Left lung (tissue), 10 donors: ENCODE data around the gene L3MBTL3. TPM values are rescaled to one million over a fixed set of nuclear protein-coding genes. Genes with fewer than 3 reads are reported as not detected.
"Not testable (repeated sequence)": the region's sequence is repeated elsewhere in the genome, so short reads cannot be mapped to it uniquely, and the experiment has no call there.

Source experiments
- ATAC-seq: fragments of 200-7000 bp; cut with Tn5 transposase; one replicate; pipeline ENCODE4 v1.9.1; 2020; ENCODE audit warnings: moderate library complexity
- DNase-seq, 4 donors: peaks; one replicate each; pipeline ENCODE4 v3.0.0-alpha.2; 2013 to 2020
- H3K27ac ChIP-seq, 2 donors: fragments of 200-600 bp; sonication (generic) in 1 of 2; one replicate each; pipeline versions ENCODE4 v1.5.0 to v1.8.0; 2020 to 2021
- H3K27me3 ChIP-seq, 2 donors: fragments of 200-600 bp; sonication (generic) in 1 of 2; one replicate each; pipeline versions ENCODE4 v1.5.0 to v1.8.0; 2020 to 2021
- H3K36me3 ChIP-seq, 2 donors: fragments of 200-600 bp; sonication (generic) in 1 of 2; one replicate each; pipeline versions ENCODE4 v1.5.0 to v1.8.0; 2020 to 2021
- H3K4me1 ChIP-seq, 2 donors: fragments of 200-600 bp; one replicate each; pipeline ENCODE4 v1.8.0; 2021
- H3K4me3 ChIP-seq, 2 donors: fragments of 200-600 bp; sonication (generic) in 1 of 2; one replicate each; pipeline versions ENCODE4 v1.5.0 to v1.8.0; 2020 to 2021; ENCODE audit warnings: mild to moderate bottlenecking in 1 of 2
- H3K9me3 ChIP-seq, 2 donors: fragments of 200-600 bp; sonication (generic) in 1 of 2; one replicate each; pipeline versions ENCODE4 v1.5.0 to v1.8.0; 2020 to 2021
- intact Hi-C, 2 donors: fragments of 100-400 bp; cut with DNase I; formaldehyde crosslinking; loops; one replicate each; pipeline versions ENCODE4 v1.11.2 to v1.14.2; 2022
- polyA plus RNA-seq, 6 donors: library from polyadenylated mRNA; unstranded; fragments of 120-200 nt; gene quantifications; one replicate each; pipeline ENCODE4 v1.2.1, GENCODE V29; 2013; ENCODE audit not compliant: insufficient read length in 6 of 6
- total RNA-seq, 2 donors: library from RNA; stranded (reverse); fragmentation: NEBNext Ultra II Directional; extraction: Animal tissue kit (Norgen Biotek cat#: 25700); gene quantifications; one replicate each; pipeline ENCODE4 v1.2.1, GENCODE V29; 2021
- TF ChIP-seq, protein P1 (sequence below), 2 donors: fragments of 200-600 bp; sonication (generic) in 1 of 2; IDR thresholded peaks; one replicate each; pipeline versions ENCODE4 v1.5.0 to v1.8.0; 2021; ENCODE audit warnings: antibody characterized with exemption in 2 of 2
- donor health status: DM: no; HTN: yes; CAD: no.
- donor health status: DM: no; HTN: no; CAD: no.

L3MBTL3 gene
- total and polyA plus RNA-seq, 8 donors = 5.7 to 28.5 (median 17.3) TPM

DNA sequence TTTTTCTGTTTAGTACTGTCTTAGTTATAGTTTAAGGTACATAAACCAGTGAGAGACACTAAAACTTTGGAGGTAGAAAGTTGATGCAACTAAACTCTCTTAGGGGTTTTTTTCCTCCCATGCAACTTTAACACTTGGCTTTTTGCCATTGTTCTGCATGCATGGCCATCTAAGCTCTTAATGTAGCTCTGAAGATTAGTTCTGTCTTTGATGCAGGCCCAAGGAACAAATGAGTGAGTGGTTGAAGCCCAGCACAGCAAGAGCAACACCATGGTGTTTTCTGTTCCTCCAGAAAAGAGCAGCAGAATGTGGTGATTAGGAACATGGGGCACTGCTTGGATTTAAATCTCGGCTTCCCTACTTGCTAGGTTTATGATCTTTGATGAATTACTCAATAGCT lies 89.3 kb downstream of the L3MBTL3 start:
- TF ChIP-seq, protein P1, sequence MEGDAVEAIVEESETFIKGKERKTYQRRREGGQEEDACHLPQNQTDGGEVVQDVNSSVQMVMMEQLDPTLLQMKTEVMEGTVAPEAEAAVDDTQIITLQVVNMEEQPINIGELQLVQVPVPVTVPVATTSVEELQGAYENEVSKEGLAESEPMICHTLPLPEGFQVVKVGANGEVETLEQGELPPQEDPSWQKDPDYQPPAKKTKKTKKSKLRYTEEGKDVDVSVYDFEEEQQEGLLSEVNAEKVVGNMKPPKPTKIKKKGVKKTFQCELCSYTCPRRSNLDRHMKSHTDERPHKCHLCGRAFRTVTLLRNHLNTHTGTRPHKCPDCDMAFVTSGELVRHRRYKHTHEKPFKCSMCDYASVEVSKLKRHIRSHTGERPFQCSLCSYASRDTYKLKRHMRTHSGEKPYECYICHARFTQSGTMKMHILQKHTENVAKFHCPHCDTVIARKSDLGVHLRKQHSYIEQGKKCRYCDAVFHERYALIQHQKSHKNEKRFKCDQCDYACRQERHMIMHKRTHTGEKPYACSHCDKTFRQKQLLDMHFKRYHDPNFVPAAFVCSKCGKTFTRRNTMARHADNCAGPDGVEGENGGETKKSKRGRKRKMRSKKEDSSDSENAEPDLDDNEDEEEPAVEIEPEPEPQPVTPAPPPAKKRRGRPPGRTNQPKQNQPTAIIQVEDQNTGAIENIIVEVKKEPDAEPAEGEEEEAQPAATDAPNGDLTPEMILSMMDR (IDR thresholded peaks at IDR 0.05) = no peak
- H3K27ac ChIP-seq = no peak overlapping the region
- intact Hi-C loops = no loop called here
- no peaks in the 10 kb centered on the region for H3K27me3 ChIP-seq
- H3K36me3 ChIP-seq = no peaks in the 10 kb centered on the region
- no peak overlapping the region for H3K4me3 ChIP-seq
- DNase-seq (no peak), ATAC-seq (no peak)
- no peaks in the 10 kb centered on the region for H3K9me3 ChIP-seq
- no peaks in the 10 kb centered on the region for H3K4me1 ChIP-seq

DNA sequence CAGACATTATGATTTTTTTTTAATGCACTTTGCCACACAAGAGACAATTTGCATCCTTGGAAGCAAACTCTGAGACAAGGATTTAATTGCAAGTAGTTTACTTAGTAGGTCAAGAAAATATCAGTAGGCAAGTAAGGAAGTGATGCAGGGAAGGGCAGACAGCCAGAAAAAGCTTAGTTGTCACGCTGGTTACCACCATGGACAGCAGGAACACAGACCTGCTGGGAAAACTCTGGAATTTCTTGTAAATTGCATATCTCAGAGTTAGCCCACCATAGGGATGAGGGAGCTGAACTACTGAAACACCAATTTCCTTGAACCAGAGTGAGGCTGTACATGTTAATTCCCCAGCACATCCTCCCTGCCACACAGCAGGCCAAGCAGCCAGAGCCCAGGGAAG lies 92.7 kb downstream of the L3MBTL3 start:
- intact Hi-C loops = no loop called here
- TF ChIP-seq, protein P1 (IDR thresholded peaks at IDR 0.05) = no peak

DNA sequence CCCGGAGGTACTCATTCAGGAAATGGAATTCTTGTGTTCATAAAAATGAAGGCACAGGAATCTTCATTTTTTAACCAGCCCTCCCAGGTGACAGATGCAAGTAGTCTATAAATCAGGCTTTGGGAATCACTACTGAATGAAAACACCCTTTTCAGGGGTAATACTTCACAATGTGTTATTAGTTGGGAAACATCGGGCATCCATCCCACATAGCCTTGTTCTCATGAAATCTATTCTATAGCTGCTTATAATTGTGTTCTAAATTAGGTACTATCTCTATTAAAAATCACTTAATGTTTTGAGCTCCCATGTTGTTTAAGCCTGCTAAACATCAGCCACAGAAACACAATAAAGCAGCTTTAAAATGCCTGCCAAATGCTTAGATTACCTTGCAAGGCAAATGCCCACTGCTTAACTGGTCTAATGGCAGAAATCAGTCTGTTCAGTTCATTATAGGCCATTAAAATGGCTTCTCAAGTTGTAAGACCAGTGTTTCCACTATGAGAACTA lies 94.9 kb downstream of the L3MBTL3 start:
- H3K36me3 ChIP-seq = no peaks in the 10 kb centered on the region
- H3K27ac ChIP-seq = no peak overlapping the region
- DNase-seq = peak in 2 of 4 donors; percentile 71 to 78
- no peak overlapping the region for H3K4me3 ChIP-seq
- ATAC-seq = no peak
- intact Hi-C loops = no loop called here
- H3K4me1 ChIP-seq = no peaks in the 10 kb centered on the region
- TF ChIP-seq, protein P1 (IDR thresholded peaks at IDR 0.05) = no peak
- no peaks in the 10 kb centered on the region for H3K27me3 ChIP-seq
- no peaks in the 10 kb centered on the region for H3K9me3 ChIP-seq

More for the DNA sequence above, 92.7 kb downstream of the L3MBTL3 start:
- no peak overlapping the region for H3K27ac ChIP-seq
- no peak overlapping the region for H3K4me3 ChIP-seq
- ATAC-seq = no peak
- H3K27me3 ChIP-seq = no peaks in the 10 kb centered on the region
- no peaks in the 10 kb centered on the region for H3K4me1 ChIP-seq
- H3K36me3 ChIP-seq = no peaks in the 10 kb centered on the region
- no peak for DNase-seq
- no peaks in the 10 kb centered on the region for H3K9me3 ChIP-seq

DNA sequence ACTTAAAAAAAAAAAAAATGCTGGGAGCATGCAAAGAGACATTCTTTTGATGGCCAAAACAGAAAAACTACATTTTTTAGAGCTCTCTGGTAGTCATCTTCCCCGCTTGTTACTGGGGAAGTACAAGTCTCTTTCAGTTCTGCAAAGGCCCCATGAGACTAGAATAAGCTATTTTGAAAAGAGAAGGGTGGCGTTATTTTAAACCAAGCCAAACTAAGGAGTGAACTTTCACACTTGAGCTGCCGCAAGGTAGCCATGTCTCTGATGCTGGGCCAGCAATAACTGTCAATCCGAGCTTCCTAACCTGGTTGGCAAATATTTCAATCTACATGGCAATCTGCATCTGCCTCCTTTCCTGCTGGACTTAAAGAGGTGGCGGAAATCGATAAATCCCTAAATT lies 96.7 kb downstream of the L3MBTL3 start:
- H3K9me3 ChIP-seq = no peaks in the 10 kb centered on the region
- H3K27ac ChIP-seq = no peak overlapping the region
- H3K27me3 ChIP-seq = no peaks in the 10 kb centered on the region
- no peaks in the 10 kb centered on the region for H3K4me1 ChIP-seq
- H3K4me3 ChIP-seq = no peak overlapping the region
- TF ChIP-seq, protein P1 (IDR thresholded peaks at IDR 0.05) = no peak
- H3K36me3 ChIP-seq = no peaks in the 10 kb centered on the region
- no peak for ATAC-seq
- intact Hi-C loops = no loop called here
- DNase-seq = no peak

DNA sequence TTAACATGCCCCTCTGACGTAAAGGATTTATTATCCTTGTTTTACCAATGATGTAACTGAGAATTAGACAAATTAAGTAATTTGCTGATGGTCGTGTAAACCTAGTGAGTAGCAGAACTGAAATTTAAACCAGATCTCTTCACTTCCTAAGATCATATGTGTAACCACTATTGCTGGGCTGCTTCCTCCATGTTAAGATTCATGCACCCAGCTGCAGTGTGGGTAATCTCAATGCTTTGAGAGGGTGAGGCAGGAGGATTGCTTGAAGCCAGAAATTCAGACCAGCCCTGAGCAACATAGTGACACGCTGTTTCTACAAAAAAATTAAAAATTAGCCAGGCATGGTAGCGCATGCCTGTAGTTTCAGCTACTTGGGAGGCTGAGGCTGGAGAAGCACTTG lies 97.9 kb downstream of the L3MBTL3 start:
- H3K4me1 ChIP-seq = no peaks in the 10 kb centered on the region
- DNase-seq (no peak), ATAC-seq (no peak)
- no peaks in the 10 kb centered on the region for H3K27me3 ChIP-seq
- no peak overlapping the region for H3K27ac ChIP-seq
- H3K36me3 ChIP-seq = no peaks in the 10 kb centered on the region
- no peak overlapping the region for H3K4me3 ChIP-seq
- intact Hi-C loops = no loop called here
- TF ChIP-seq, protein P1 (IDR thresholded peaks at IDR 0.05) = no peak
- H3K9me3 ChIP-seq = no peaks in the 10 kb centered on the region

DNA sequence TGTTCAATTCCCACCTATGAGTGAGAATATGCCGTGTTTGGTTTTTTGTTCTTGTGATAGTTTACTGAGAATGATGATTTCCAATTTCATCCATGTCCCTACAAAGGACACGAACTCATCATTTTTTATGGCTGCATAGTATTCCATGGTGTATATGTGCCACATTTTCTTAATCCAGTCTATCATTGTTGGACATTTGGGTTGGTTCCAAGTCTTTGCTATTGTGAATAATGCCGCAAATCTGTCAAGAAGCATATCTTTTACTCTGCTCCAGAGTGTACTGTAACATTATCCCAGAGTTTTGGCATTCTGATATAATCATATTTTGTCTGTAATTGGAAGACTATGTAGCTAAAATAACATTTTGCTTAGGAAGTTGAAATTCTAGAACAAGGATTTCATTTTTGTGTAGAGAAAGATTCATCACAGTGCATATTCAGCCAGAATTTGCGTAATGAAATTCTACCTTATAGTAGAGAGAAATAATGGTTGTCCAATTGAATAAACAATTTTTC lies 98.9 kb downstream of the L3MBTL3 start:
- H3K9me3 ChIP-seq, ATAC-seq, intact Hi-C loops, H3K27me3 ChIP-seq, DNase-seq, H3K4me1 ChIP-seq, H3K27ac ChIP-seq, H3K4me3 ChIP-seq, H3K36me3 ChIP-seq: not testable (repeated sequence)
